GM23248 (cell line): Measurements from ENCODE around the gene SNX5. TPM values are rescaled to one million over a fixed set of nuclear protein-coding genes. Genes with fewer than 3 reads are reported as not detected.
A peak's percentile ranks its signal among the peaks of the same experiment; 100 is the strongest.

ENCODE experiments used
- DNase-seq: peaks from one replicate; pipeline ENCODE4 v3.0.0-alpha.2; 2015
- H2AFZ ChIP-seq: fragments of 200-600 bp; sonication (generic); 2 replicates; pipeline ENCODE4 v1.6.1; 2016; ENCODE audit warnings: antibody characterized with exemption
- H3F3A ChIP-seq: fragments of 200-600 bp; sonication (generic); 2 replicates; pipeline ENCODE4 v1.6.1; 2016; ENCODE audit warnings: mild to moderate bottlenecking, antibody characterized with exemption, mixed run types; ENCODE audit not compliant: insufficient read depth
- H3K27ac ChIP-seq: fragments of 200-600 bp; sonication (generic); 2 replicates; pipeline ENCODE4 v1.5.1; 2016; ENCODE audit warnings: mild to moderate bottlenecking
- H3K27me3 ChIP-seq: fragments of 200-600 bp; sonication (generic); replicated peaks from 2 replicates; pipeline ENCODE4 v1.6.1; 2016; ENCODE audit warnings: mild to moderate bottlenecking; ENCODE audit not compliant: insufficient read depth
- H3K36me3 ChIP-seq: fragments of 200-600 bp; sonication (generic); 2 replicates; pipeline ENCODE4 v1.6.1; 2016; ENCODE audit warnings: low read depth, mild to moderate bottlenecking
- H3K4me1 ChIP-seq: fragments of 200-600 bp; sonication (generic); 2 replicates; pipeline ENCODE4 v1.6.1; 2016; ENCODE audit warnings: mild to moderate bottlenecking; ENCODE audit not compliant: insufficient read depth
- H3K4me2 ChIP-seq: fragments of 200-600 bp; sonication (generic); one replicate; pipeline ENCODE4 v1.6.1; 2016; ENCODE audit warnings: mild to moderate bottlenecking; ENCODE audit not compliant: unreplicated experiment
- H3K4me3 ChIP-seq: fragments of 200-600 bp; sonication (generic); 2 replicates; pipeline ENCODE4 v1.5.1; 2016; ENCODE audit warnings: mild to moderate bottlenecking
- H3K79me2 ChIP-seq: fragments of 200-600 bp; sonication (generic); 2 replicates; pipeline ENCODE4 v1.6.1; 2016; ENCODE audit warnings: mild to moderate bottlenecking; ENCODE audit not compliant: insufficient read depth
- H3K9ac ChIP-seq: fragments of 200-600 bp; sonication (generic); 2 replicates; pipeline ENCODE4 v1.6.1; 2016; ENCODE audit warnings: mild to moderate bottlenecking
- H3K9me2 ChIP-seq: fragments of 200-600 bp; sonication (generic); 2 replicates; pipeline ENCODE4 v1.6.1; 2016; ENCODE audit warnings: mixed run types, mild to moderate bottlenecking, moderate library complexity; ENCODE audit not compliant: insufficient read depth
- H3K9me3 ChIP-seq: fragments of 200-600 bp; sonication (generic); one replicate; pipeline ENCODE4 v1.6.1; 2017; ENCODE audit warnings: low read depth
- H4K20me1 ChIP-seq: fragments of 200-600 bp; sonication (generic); 2 replicates; pipeline ENCODE4 v1.6.0; 2016; ENCODE audit not compliant: insufficient read depth
- EZH2 ChIP-seq: fragments of 200-600 bp; sonication (generic); IDR thresholded peaks from 2 replicates; pipeline ENCODE4 v1.6.1; 2018; ENCODE audit warnings: antibody characterized with exemption, mild to moderate bottlenecking; ENCODE audit not compliant: insufficient read depth, poor library complexity, severe bottlenecking
- EZH2phosphoT487 ChIP-seq: fragments of 200-600 bp; sonication (generic); IDR thresholded peaks from 2 replicates; pipeline ENCODE4 v1.6.1; 2018; ENCODE audit warnings: antibody characterized with exemption, moderate library complexity, mild to moderate bottlenecking, low read depth; ENCODE audit not compliant: insufficient read depth
- WGBS, 2 experiments: methylation state at CpG; one replicate each; pipeline ENCODE4 v1.1.6; 2015 to 2017; ENCODE audit warnings: low lambda C conversion rate in 2 of 2, low coverage in 1 of 2; ENCODE audit errors: missing lambda C conversion rate in 2 of 2; 5-methylcytosine and 5-hydroxymethylcytosine counted together
- in situ Hi-C: fragments of 300-500 bp; cut with MboI; formaldehyde crosslinking; loops from 2 replicates; pipeline ENCODE4 v1.15.0; 2020
- polyA plus RNA-seq: library from polyadenylated mRNA; unstranded; fragments of >200 nt; fragmentation: Nextera tagmentation; extraction: Ambion mirVana; gene quantifications from 2 replicates; pipeline ENCODE4 v1.2.1, GENCODE V29; 2016
- total RNA-seq: library from RNA; depleted of rRNA; stranded (reverse); fragments of >200 nt; shearing (Covaris generic); gene quantifications from 2 replicates; pipeline ENCODE4 v1.2.3, GENCODE V29; 2014

SNX5 gene
- total and polyA plus RNA-seq, 2 experiments from 2014 or later, result 65.2 to 70.7 TPM

DNA sequence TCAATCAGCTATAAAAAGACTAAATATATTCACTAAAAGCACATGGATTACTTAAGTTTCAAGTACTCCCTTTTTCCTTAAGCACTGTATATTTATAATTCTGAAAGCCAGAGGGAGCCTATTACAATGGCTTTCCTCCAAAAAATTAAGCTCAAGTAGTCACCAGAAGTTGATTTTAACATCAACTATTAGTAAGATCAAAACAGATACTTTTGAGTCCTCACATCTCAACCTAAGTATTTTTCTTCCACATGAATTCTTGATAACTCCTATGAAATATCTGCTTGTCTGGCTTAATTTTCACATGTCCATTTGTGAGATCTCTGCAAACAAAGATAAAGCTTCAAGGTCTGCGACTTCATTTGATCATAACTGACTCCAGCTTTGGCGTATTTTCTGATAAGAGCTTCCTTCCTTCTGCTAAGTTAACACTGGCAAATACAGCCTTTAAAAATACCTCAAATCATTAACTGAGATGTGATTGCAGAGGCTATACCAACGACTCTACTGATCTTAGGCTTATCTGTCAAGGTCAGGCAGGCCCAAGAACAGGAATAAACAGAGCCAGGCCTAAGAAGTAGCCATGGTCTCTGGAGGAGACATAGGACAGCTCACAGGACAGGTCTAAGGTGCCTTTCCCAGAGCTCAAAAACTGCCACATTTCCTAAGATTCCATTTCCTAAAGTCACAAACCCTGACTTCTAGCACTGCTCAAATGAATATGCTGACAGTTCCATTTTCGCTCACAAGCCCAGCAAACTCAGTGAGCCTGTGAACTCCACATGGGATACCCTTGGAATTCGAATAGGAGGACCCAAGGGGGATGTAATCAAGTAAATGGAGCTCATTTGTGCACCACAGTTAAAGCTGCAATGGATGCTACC lies 10.0 kb downstream of the SNX5 start:
- peak overlapping the region; percentile 86 for H3K27ac ChIP-seq
- peak; percentile 63 for DNase-seq
- H3K4me1 ChIP-seq, result peaks cover 61% of the 10 kb centered on the region
- H3F3A ChIP-seq, result peaks cover 79% of the 10 kb centered on the region
- no peaks in the 10 kb centered on the region for H3K9me2 ChIP-seq
- TF ChIP-seq EZH2 (no peak), EZH2phosphoT487 (no peak)
- in situ Hi-C loops, result no loop called here
- H3K79me2 ChIP-seq, result peaks cover 100% of the 10 kb centered on the region
- peaks cover 19% of the 10 kb centered on the region for H4K20me1 ChIP-seq
- H3K4me2 ChIP-seq, result peak overlapping the region; percentile 62
- no peak overlapping the region for H3K4me3 ChIP-seq
- 80 to 83% methylated on average over 5 of the region's 5 CpGs for WGBS, 2 experiments
- H3K27me3 ChIP-seq, result no peaks in the 10 kb centered on the region
- H3K36me3 ChIP-seq, result peaks cover 26% of the 10 kb centered on the region; the same call in 1 of the 2 replicates
- H2AFZ ChIP-seq, result no peak overlapping the region
- no peaks in the 10 kb centered on the region for H3K9me3 ChIP-seq
- peak overlapping the region; percentile 35 for H3K9ac ChIP-seq

DNA sequence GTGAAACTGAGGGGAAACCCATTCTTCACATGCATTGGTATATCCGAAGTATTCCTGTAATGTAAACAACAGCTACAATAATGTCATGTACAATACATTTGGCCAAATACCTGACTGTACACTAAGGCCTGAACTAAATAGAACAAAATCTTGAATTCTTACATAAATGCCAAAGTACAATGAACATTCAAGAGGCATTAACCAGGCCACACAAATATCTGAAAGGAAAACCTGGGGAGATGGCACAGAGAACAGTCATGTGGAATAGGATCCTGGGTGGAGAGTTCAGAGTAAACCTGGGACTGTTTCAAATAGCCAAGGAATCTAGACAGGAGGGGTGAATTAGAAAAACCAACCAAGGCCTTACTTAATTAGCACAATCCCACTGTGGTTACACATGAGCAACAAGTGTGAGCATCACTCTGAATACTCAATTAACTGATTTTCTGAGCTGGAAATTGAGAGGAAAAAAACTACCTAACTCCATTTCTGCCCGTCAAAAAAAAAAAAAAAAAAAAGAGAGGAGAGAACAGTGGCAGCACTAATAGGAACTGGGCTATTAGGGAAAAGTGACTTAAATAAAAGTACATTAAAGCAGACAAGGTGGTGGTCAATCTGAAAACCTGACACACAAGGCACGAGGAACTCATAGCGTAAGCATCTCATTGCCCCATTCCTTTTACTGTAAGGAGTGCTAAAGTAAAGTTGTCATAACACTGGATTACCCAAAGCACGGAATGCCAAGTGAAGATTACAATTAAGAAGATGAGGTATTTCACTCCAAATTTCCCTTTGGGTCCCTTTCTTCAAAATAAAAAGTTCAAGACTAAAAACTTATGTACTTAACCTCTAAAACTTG lies 10.9 kb downstream of the SNX5 start:
- H3K9ac ChIP-seq, result peak overlapping the region; percentile 35
- H3K36me3 ChIP-seq, result peaks cover 35% of the 10 kb centered on the region; the same call in 1 of the 2 replicates
- WGBS, 2 experiments, result 62 to 74% methylated on average over 5 of the region's 5 CpGs
- in situ Hi-C loops, result no loop called here
- no peak for DNase-seq
- peak overlapping the region; percentile 86 for H3K27ac ChIP-seq
- H3K27me3 ChIP-seq, result no peaks in the 10 kb centered on the region
- no peaks in the 10 kb centered on the region for H3K9me2 ChIP-seq
- no peaks in the 10 kb centered on the region for H3K9me3 ChIP-seq
- peaks cover 19% of the 10 kb centered on the region for H4K20me1 ChIP-seq
- H3K4me2 ChIP-seq, result peak overlapping the region; percentile 49
- H3F3A ChIP-seq, result peaks cover 71% of the 10 kb centered on the region
- H3K79me2 ChIP-seq, result peaks cover 100% of the 10 kb centered on the region
- H2AFZ ChIP-seq, result no peak overlapping the region
- H3K4me1 ChIP-seq, result peaks cover 52% of the 10 kb centered on the region
- H3K4me3 ChIP-seq, result no peak overlapping the region
- no peak for TF ChIP-seq EZH2phosphoT487
- no peak for TF ChIP-seq EZH2

DNA sequence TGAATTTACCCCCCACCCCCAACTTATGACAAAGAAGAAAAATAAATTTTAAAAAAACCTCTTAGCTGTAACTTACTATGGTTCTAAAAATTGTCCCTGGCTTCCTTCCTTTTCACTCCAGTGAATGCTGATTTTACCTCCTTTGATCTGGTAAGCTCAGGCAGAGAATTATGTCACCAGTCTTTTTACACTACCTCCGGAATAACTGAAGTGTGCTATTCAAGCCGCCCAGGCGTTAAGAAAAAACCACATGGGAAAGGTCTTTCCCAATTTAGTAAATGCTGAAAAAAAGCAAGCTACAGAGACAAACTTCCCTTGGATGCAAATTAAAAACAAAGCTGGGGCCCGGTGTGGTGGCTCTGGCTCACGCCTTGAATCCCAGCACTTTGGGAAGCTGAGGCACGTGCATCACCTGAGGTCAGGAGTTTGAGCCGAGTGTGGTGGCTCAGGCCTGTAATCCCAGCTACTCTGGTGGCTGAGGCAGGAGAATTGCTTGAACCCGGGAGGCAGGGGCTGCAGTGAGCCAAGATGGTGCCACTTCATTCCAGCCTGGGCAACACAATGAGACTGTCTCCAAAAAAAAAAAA lies 12.4 kb downstream of the SNX5 start:
- no peak for DNase-seq
- H3K9ac ChIP-seq, result 0 out of 2 replicates have a peak overlapping the region, but pooled peaks have one; percentile 3
- peaks cover 100% of the 10 kb centered on the region for H3K79me2 ChIP-seq
- no peak overlapping the region for H3K4me3 ChIP-seq
- no peaks in the 10 kb centered on the region for H3K27me3 ChIP-seq
- no peaks in the 10 kb centered on the region for H3K9me2 ChIP-seq
- peaks cover 19% of the 10 kb centered on the region for H4K20me1 ChIP-seq
- H3K36me3 ChIP-seq, result peaks cover 50% of the 10 kb centered on the region
- H3K9me3 ChIP-seq, result no peaks in the 10 kb centered on the region
- TF ChIP-seq EZH2phosphoT487 (no peak), EZH2 (no peak)
- peak overlapping the region; percentile 86; the same call in 1 of the 2 replicates for H3K27ac ChIP-seq
- in situ Hi-C loops, result no loop called here
- no peak overlapping the region for H2AFZ ChIP-seq
- 89% methylated on average over 8 of the region's 8 CpGs for WGBS, 2 experiments
- H3K4me1 ChIP-seq, result peaks cover 38% of the 10 kb centered on the region
- peaks cover 57% of the 10 kb centered on the region for H3F3A ChIP-seq
- no peak overlapping the region for H3K4me2 ChIP-seq

DNA sequence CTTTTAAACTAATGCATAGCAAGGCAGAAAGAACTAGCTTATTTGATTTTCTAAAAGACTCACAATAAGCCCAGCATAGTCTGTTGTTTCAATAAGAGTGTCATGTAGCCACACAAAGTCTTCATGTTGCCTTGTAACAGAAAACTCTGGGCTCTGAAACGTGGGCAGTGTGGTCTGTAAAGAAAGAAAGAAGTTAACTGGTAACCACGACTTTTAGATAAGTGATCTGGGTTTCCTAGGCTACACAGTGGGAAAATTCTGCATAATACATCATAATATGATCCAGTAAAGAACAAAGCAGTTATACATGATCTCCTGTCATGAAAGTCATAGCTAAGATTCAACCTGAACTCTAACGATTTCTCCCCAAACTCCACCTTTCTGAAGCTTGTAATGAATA lies 13.3 kb downstream of the SNX5 start:
- in situ Hi-C loops, result no loop called here
- Histone ChIP-seq H3K9ac (0 out of 2 replicates have a peak overlapping the region, but pooled peaks have one; percentile 3), H3K4me3 (no peak overlapping the region), H3K4me2 (no peak overlapping the region), H3K9me2 (no peaks in the 10 kb centered on the region), H3K79me2 (peaks cover 100% of the 10 kb centered on the region), H4K20me1 (peaks cover 19% of the 10 kb centered on the region), H3K36me3 (peaks cover 59% of the 10 kb centered on the region), H3K9me3 (no peaks in the 10 kb centered on the region), H3K27ac (peak overlapping the region; percentile 15; the same call in 1 of the 2 replicates), H3F3A (peaks cover 49% of the 10 kb centered on the region), H3K4me1 (peaks cover 29% of the 10 kb centered on the region), H3K27me3 (no peaks in the 10 kb centered on the region), H2AFZ (no peak overlapping the region)
- DNase-seq, result no peak
- TF ChIP-seq EZH2phosphoT487, result no peak
- no peak for TF ChIP-seq EZH2
- WGBS, 2 experiments, result 50 to 51% methylated on average over 3 of the region's 3 CpGs
